GM19455 (cell line): ENCODE measurements around the gene NEUROG1.

Source experiments
- ATAC-seq: cut with Tn5 transposase; IDR thresholded peaks from one replicate; pipeline ENCODE4 v1.9.1; 2021; ENCODE audit not compliant: unreplicated experiment

NEUROG1 gene

GRCh38 chr5:135535820-135536801 is at the start of gene NEUROG1:
NEUROG1 (minus strand) TSS chr5:135535964; CDS start chr5:135535690, 274 bp downstream.
- no peak for ATAC-seq

GRCh38 chr5:135584918-135585317 is 49.2 kb upstream of the NEUROG1 start:
- no peak for ATAC-seq

- ATAC-seq, result no peak
Measured at GRCh38 chr5:135584276-135584675, 48.5 kb upstream of the NEUROG1 start.

GRCh38 chr5:135582099-135582781 is 46.5 kb upstream of the NEUROG1 start:
- ATAC-seq, result no peak

- no peak for ATAC-seq
Measured at GRCh38 chr5:135578685-135579341, 43.0 kb upstream of the NEUROG1 start, which contains the start of gene CXCL14. CXCL14 (minus strand) TSS chr5:135578991; CDS start chr5:135578778, 213 bp downstream.

GRCh38 chr5:135578305-135578684 is 42.5 kb upstream of the NEUROG1 start:
- no peak for ATAC-seq

- no peak for ATAC-seq
Measured at GRCh38 chr5:135577421-135577820, 41.7 kb upstream of the NEUROG1 start.

- no peak for ATAC-seq
Measured at GRCh38 chr5:135576075-135576599, 40.4 kb upstream of the NEUROG1 start.

- no peak for ATAC-seq
Measured at GRCh38 chr5:135574493-135574892, 38.7 kb upstream of the NEUROG1 start.

GRCh38 chr5:135571902-135572301 is 36.1 kb upstream of the NEUROG1 start:
- ATAC-seq, result no peak

- ATAC-seq, result no peak
Measured at GRCh38 chr5:135571066-135571609, 35.4 kb upstream of the NEUROG1 start.

- no peak for ATAC-seq
Measured at GRCh38 chr5:135570453-135570764, 34.6 kb upstream of the NEUROG1 start.

- ATAC-seq, result no peak
Measured at GRCh38 chr5:135569755-135570452, 34.1 kb upstream of the NEUROG1 start.

GRCh38 chr5:135568923-135569360 is 33.2 kb upstream of the NEUROG1 start:
- no peak for ATAC-seq

- no peak for ATAC-seq
Measured at GRCh38 chr5:135568246-135568645, 32.5 kb upstream of the NEUROG1 start.

- ATAC-seq, result no peak
Measured at GRCh38 chr5:135567661-135568060, 31.9 kb upstream of the NEUROG1 start.

- ATAC-seq, result no peak
Measured at GRCh38 chr5:135566422-135567400, 30.9 kb upstream of the NEUROG1 start.

GRCh38 chr5:135565725-135566421 is 30.1 kb upstream of the NEUROG1 start:
- no peak for ATAC-seq

- no peak for ATAC-seq
Measured at GRCh38 chr5:135565266-135565665, 29.5 kb upstream of the NEUROG1 start.
